Panc1 (cell line): ENCODE measurements around the gene TSNAXIP1. TPM values are rescaled to one million over a fixed set of nuclear protein-coding genes. Genes with fewer than 3 reads are reported as not detected.
"Not testable (repeated sequence)": the region's sequence is repeated elsewhere in the genome, so short reads cannot be mapped to it uniquely, and the experiment has no call there.

ENCODE experiments used
- ATAC-seq: fragments of 200-7000 bp; cut with Tn5 transposase; 2 replicates; pipeline ENCODE4 v1.9.1; 2020; ENCODE audit warnings: mild to moderate bottlenecking, moderate library complexity
- BruUV-seq: library from RNA; stranded (reverse); fragments of 400-500 nt; replicated peaks from 2 replicates; lab custom pipeline; 2021; lab: Mats Ljungman, UMichigan
- CTCF ChIA-PET: fragments of 300-600 bp; sonication (Branson Sonifier 250); formaldehyde crosslinking; loops from one replicate; lab custom pipeline; 2022; ENCODE audit warnings: antibody characterized with exemption; lab: Charles Lee
- POLR2A ChIA-PET: fragments of 300-600 bp; sonication (Branson Sonifier 250); formaldehyde crosslinking; loops from one replicate; lab custom pipeline; 2022; ENCODE audit warnings: antibody characterized with exemption; lab: Charles Lee
- DNase-seq: peaks from one replicate; pipeline ENCODE4 v3.0.0-alpha.2; 2010; ENCODE audit warnings: low read depth, low spot score
- H3K27ac ChIP-seq: 2 replicates; pipeline ENCODE4 v1.5.1; 2011; ENCODE audit warnings: mild to moderate bottlenecking, low read length, inconsistent platforms
- H3K27me3 ChIP-seq: fragments of 200-500 bp; sonication (Bioruptor generic); 2 replicates; pipeline ENCODE4 v1.6.0; 2014; ENCODE audit warnings: low read length, inconsistent platforms; ENCODE audit not compliant: control insufficient read depth, insufficient read depth
- H3K36me3 ChIP-seq: fragments of 200-500 bp; sonication (Bioruptor generic); 2 replicates; pipeline ENCODE4 v1.5.1; 2014; ENCODE audit warnings: inconsistent platforms, mild to moderate bottlenecking, low read length, moderate library complexity; ENCODE audit not compliant: control insufficient read depth, insufficient read depth
- H3K4me1 ChIP-seq: 2 replicates; pipeline ENCODE4 v1.5.1; 2011; ENCODE audit warnings: inconsistent platforms, mild to moderate bottlenecking, low read length, moderate library complexity; ENCODE audit not compliant: control insufficient read depth, insufficient read depth
- H3K4me3 ChIP-seq, 2 experiments: 2 replicates each; pipeline ENCODE4 v1.5.1; 2011 to 2012; ENCODE audit warnings: low read depth in 2 of 2, low read length in 2 of 2, mild to moderate bottlenecking in 2 of 2, inconsistent platforms in 1 of 2, moderate library complexity in 1 of 2
- H3K9me3 ChIP-seq: fragments of 200-500 bp; sonication (Bioruptor generic); 2 replicates; pipeline ENCODE4 v1.5.1; 2014; ENCODE audit warnings: low read depth, mild to moderate bottlenecking, inconsistent platforms, low read length, moderate library complexity; ENCODE audit not compliant: control insufficient read depth, insufficient read depth
- CTCF ChIP-seq: fragments of 450-650 bp; IDR thresholded peaks from 2 replicates; pipeline ENCODE4 v1.5.1; 2017; ENCODE audit warnings: mild to moderate bottlenecking
- POLR2AphosphoS5 ChIP-seq: IDR thresholded peaks from 2 replicates; pipeline ENCODE4 v1.6.1; 2012; ENCODE audit warnings: mild to moderate bottlenecking, low read depth, low read length, moderate library complexity
- REST ChIP-seq, 2 experiments: IDR thresholded peaks; 2 replicates each; pipeline ENCODE4 v1.6.1; 2011 to 2012; ENCODE audit warnings: low read depth in 2 of 2, control low read depth in 1 of 2, low read length in 1 of 2, mild to moderate bottlenecking in 1 of 2, moderate library complexity in 1 of 2; ENCODE audit not compliant: insufficient read depth in 1 of 2
- SIN3A ChIP-seq: IDR thresholded peaks from 2 replicates; pipeline ENCODE4 v1.6.1; 2012; ENCODE audit warnings: low read depth, mild to moderate bottlenecking, low read length, moderate library complexity, borderline replicate concordance; ENCODE audit not compliant: insufficient read depth
- TCF7L2 ChIP-seq: IDR thresholded peaks from 2 replicates; pipeline ENCODE4 v1.6.1; 2011; ENCODE audit warnings: mild to moderate bottlenecking, low read depth, low read length, inconsistent platforms
- in situ Hi-C: cut with HindIII; loops from 2 replicates; pipeline ENCODE4 v1.10.0; 2016; ENCODE audit warnings: low sequenced_read_pairs, low pct_unique_long_range_greater_than_20kb
- intact Hi-C: fragments of 100-400 bp; cut with micrococcal nuclease; formaldehyde crosslinking; loops from one replicate; pipeline ENCODE4 v1.10.0; 2022; ENCODE audit not compliant: unreplicated experiment
- total RNA-seq: library from RNA; stranded (reverse); gene quantifications from one replicate; pipeline ENCODE4 v1.2.1, GENCODE V29; 2021; ENCODE audit not compliant: unreplicated experiment

TSNAXIP1 gene
- total RNA-seq, 1 experiment from 2014 or later: 1.6 TPM

- Histone ChIP-seq H3K4me1 (peaks cover 9% of the 10 kb centered on the region; the same call in 1 of the 2 replicates), H3K36me3 (peaks cover 2% of the 10 kb centered on the region; the same call in 1 of the 2 replicates), H3K27me3 (no peaks in the 10 kb centered on the region), H3K27ac (peak overlapping the region; percentile 59; the same call in 1 of the 2 replicates), H3K4me3 (peak overlapping the region; percentile 81 to 82), H3K9me3 (no peaks in the 10 kb centered on the region)
- TF ChIP-seq SIN3A: no peak
- no peak for TF ChIP-seq POLR2AphosphoS5
- TF ChIP-seq REST (IDR thresholded peaks at IDR 0.05; ENCODE audit: insufficient read depth in 1 of 2, low read depth in 2 of 2, low read length in 1 of 2): no peak
- TF ChIP-seq CTCF: no peak
- no peak for TF ChIP-seq TCF7L2
- ATAC-seq (no peak), DNase-seq (no peak)
- intact Hi-C loops: no loop called here
- no TSS peak for BruUV-seq
- in situ Hi-C loops: no loop called here
- ChIA-PET CTCF (no interaction called here), POLR2A (no interaction called here)
These were observed 27.5 kb downstream of the TSNAXIP1 start for GRCh38 chr16:67834242-67834614.

GRCh38 chr16:67837190-67837589 is 30.5 kb downstream of the TSNAXIP1 start:
- BruUV-seq, H3K27me3 ChIP-seq, in situ Hi-C loops, intact Hi-C loops, H3K27ac ChIP-seq, H3K9me3 ChIP-seq, H3K36me3 ChIP-seq, ATAC-seq, CTCF ChIA-PET, DNase-seq, POLR2A ChIA-PET, H3K4me1 ChIP-seq, H3K4me3 ChIP-seq: not testable (repeated sequence)

- TF ChIP-seq CTCF (no peak), TCF7L2 (no peak)
- intact Hi-C loops: no loop called here
- no peaks in the 10 kb centered on the region for H3K27me3 ChIP-seq
- ChIA-PET POLR2A (no interaction called here), CTCF (no interaction called here)
- no peak for DNase-seq
- BruUV-seq: no TSS peak
- peaks cover 2% of the 10 kb centered on the region; the same call in 1 of the 2 replicates for H3K36me3 ChIP-seq
- in situ Hi-C loops: no loop called here
- no peak overlapping the region for H3K4me3 ChIP-seq
- ATAC-seq: no peak
- no peak overlapping the region for H3K27ac ChIP-seq
- no peaks in the 10 kb centered on the region for H3K9me3 ChIP-seq
- peaks cover 2% of the 10 kb centered on the region; the same call in 1 of the 2 replicates for H3K4me1 ChIP-seq
These were observed 31.1 kb downstream of the TSNAXIP1 start for GRCh38 chr16:67837811-67838210.
